Peyer's patch (tissue), 4 donors: ENCODE results near the gene RAB20. TPM values are rescaled to one million over a fixed set of nuclear protein-coding genes. Genes with fewer than 3 reads are reported as not detected.

Experiments
- DNase-seq, 3 donors: peaks; one replicate each; pipeline ENCODE4 v3.0.0-alpha.2; 2017 to 2019
- H3K27ac ChIP-seq, 4 donors: fragments of 200-600 bp; sonication (generic); one replicate each; pipeline ENCODE4 v1.5.1; 2016 to 2019
- H3K27me3 ChIP-seq, 2 donors: fragments of 200-600 bp; sonication (generic); one replicate each; pipeline ENCODE4 v1.5.1; 2019
- H3K36me3 ChIP-seq, 3 donors: fragments of 200-600 bp; sonication (generic); one replicate each; pipeline ENCODE4 v1.5.1; 2016 to 2019
- H3K4me1 ChIP-seq, 4 donors: fragments of 200-600 bp; sonication (generic); one replicate each; pipeline ENCODE4 v1.5.1; 2016 to 2019
- H3K4me3 ChIP-seq, 4 donors: fragments of 200-600 bp; sonication (generic); 1 replicate in 3 of 4; 2 replicates in 1 of 4; pipeline ENCODE4 v1.5.1; 2016 to 2019; ENCODE audit warnings: mild to moderate bottlenecking in 1 of 4
- H3K9me3 ChIP-seq, 4 donors: fragments of 200-600 bp; sonication (generic); one replicate each; pipeline ENCODE4 v1.5.1; 2016 to 2019; ENCODE audit warnings: mild to moderate bottlenecking in 1 of 4
- POLR2A ChIP-seq, 2 donors: fragments of 450-650 bp; IDR thresholded peaks; one replicate each; pipeline ENCODE4 v1.5.1; 2017; ENCODE audit warnings: antibody characterized with exemption in 2 of 2, mild to moderate bottlenecking in 2 of 2, moderate library complexity in 2 of 2
- total RNA-seq, 4 donors: library from RNA; depleted of rRNA; stranded (reverse); fragments of >200 nt; gene quantifications; one replicate each; pipeline ENCODE4 v1.1.0, GENCODE V29; 2016
- TF ChIP-seq, protein P1 (sequence below), 6 experiments: fragments of 450-650 bp in 4 of 6; fragments of 200-600 bp in 2 of 6; sonication (generic) in 1 of 6; IDR thresholded peaks; one replicate each; pipeline ENCODE4 v1.5.1; 2017 to 2019; ENCODE audit warnings: antibody characterized with exemption in 6 of 6, mild to moderate bottlenecking in 3 of 6, moderate library complexity in 1 of 6

Gene RAB20
- total RNA-seq, 4 donors from 2014 or later, result 15.7 to 69.1 (median 62.2) TPM

GRCh38 chr13:110505594-110505993, 55.9 kb downstream of the RAB20 start:
- Histone ChIP-seq H3K4me1 (peaks cover 0 to 58% (median 3%) of the 10 kb centered on the region in 4 donors), H3K4me3 (no peak overlapping the region), H3K9me3 (no peaks in the 10 kb centered on the region), H3K27ac (no peak overlapping the region), H3K27me3 (no peaks in the 10 kb centered on the region), H3K36me3 (peaks cover 0 to 47% (median 0%) of the 10 kb centered on the region in 3 donors)
- TF ChIP-seq POLR2A (IDR thresholded peaks at IDR 0.05), result no peak
- TF ChIP-seq, protein P1, sequence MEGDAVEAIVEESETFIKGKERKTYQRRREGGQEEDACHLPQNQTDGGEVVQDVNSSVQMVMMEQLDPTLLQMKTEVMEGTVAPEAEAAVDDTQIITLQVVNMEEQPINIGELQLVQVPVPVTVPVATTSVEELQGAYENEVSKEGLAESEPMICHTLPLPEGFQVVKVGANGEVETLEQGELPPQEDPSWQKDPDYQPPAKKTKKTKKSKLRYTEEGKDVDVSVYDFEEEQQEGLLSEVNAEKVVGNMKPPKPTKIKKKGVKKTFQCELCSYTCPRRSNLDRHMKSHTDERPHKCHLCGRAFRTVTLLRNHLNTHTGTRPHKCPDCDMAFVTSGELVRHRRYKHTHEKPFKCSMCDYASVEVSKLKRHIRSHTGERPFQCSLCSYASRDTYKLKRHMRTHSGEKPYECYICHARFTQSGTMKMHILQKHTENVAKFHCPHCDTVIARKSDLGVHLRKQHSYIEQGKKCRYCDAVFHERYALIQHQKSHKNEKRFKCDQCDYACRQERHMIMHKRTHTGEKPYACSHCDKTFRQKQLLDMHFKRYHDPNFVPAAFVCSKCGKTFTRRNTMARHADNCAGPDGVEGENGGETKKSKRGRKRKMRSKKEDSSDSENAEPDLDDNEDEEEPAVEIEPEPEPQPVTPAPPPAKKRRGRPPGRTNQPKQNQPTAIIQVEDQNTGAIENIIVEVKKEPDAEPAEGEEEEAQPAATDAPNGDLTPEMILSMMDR (IDR thresholded peaks at IDR 0.05), result no peak
- no peak for DNase-seq

DNA sequence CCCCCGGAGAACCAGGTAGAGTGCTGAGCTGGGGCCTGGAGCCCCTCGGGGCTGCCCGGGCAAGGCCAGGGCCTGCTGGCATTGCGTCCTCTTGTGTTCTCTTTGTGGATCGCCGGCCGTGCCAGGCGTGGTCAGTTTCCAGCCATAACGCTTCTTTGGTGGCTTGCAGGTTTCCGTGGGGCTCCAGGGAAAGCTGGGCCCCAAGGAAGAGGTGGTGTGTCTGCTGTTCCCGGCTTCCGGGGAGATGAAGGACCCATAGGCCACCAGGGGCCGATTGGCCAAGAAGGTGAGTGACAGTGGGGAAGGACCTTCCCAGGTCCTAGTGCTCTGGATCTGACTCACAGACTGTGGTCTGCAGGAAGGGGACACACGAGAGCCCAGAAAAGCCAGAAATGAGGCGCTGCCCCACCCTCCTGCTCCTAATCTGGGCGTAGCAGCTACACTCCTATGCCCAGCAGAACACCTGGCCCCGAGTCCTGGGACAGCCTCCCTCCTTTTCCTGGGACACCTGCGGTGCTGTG, 57.5 kb downstream of the RAB20 start:
- Histone ChIP-seq H3K9me3 (no peaks in the 10 kb centered on the region), H3K4me3 (no peak overlapping the region), H3K27me3 (no peaks in the 10 kb centered on the region), H3K27ac (peak overlapping the region in 2 of 4 donors; percentile 23 to 41), H3K36me3 (peaks cover 0 to 40% (median 0%) of the 10 kb centered on the region in 3 donors), H3K4me1 (peaks cover 0 to 48% (median 3%) of the 10 kb centered on the region in 4 donors)
- peak in 1 of 3 donors; percentile 59 for DNase-seq
- TF ChIP-seq, protein P1 (IDR thresholded peaks at IDR 0.05), result peak in 1 of 6 experiments; percentile 10
- TF ChIP-seq POLR2A (IDR thresholded peaks at IDR 0.05), result no peak

- no peaks in the 10 kb centered on the region for H3K9me3 ChIP-seq
- H3K27ac ChIP-seq, result peak overlapping the region in 2 of 4 donors; percentile 23 to 41
- no peaks in the 10 kb centered on the region for H3K27me3 ChIP-seq
- peaks cover 0 to 40% (median 0%) of the 10 kb centered on the region in 3 donors for H3K36me3 ChIP-seq
- DNase-seq, result no peak
- TF ChIP-seq POLR2A (IDR thresholded peaks at IDR 0.05), result no peak
- TF ChIP-seq, protein P1 (IDR thresholded peaks at IDR 0.05), result no peak
- H3K4me1 ChIP-seq, result peaks cover 0 to 41% (median 3%) of the 10 kb centered on the region in 4 donors
- no peak overlapping the region for H3K4me3 ChIP-seq
Observed at GRCh38 chr13:110503037-110503901, 58.3 kb downstream of the RAB20 start.

DNA sequence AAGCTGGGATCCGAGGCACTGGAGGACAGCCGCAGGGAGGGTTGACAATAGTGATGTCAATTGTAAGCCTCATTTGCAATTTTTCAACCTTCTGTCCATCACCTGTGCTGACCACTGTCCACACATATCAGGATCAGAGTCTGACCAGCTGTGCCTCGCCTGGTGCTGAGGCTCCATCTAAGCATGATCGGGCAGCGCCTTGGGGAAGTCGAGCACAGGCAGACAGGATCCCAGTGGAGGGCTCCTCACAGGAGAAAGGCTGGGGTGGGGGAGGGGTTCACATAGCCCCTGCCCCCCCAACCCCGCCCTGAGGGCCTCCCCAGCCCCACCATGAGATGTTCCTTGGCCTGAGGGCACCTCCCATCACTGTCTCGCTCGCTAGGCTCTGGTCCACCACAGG, 60.3 kb downstream of the RAB20 start:
- Histone ChIP-seq H3K4me3 (no peak overlapping the region), H3K27ac (no peak overlapping the region), H3K36me3 (peaks cover 0 to 51% (median 0%) of the 10 kb centered on the region in 3 donors), H3K4me1 (peaks cover 0 to 24% (median 0%) of the 10 kb centered on the region in 4 donors), H3K9me3 (no peaks in the 10 kb centered on the region), H3K27me3 (no peaks in the 10 kb centered on the region)
- DNase-seq, result no peak
- TF ChIP-seq POLR2A (IDR thresholded peaks at IDR 0.05), result no peak
- TF ChIP-seq, protein P1 (IDR thresholded peaks at IDR 0.05), result no peak

DNA sequence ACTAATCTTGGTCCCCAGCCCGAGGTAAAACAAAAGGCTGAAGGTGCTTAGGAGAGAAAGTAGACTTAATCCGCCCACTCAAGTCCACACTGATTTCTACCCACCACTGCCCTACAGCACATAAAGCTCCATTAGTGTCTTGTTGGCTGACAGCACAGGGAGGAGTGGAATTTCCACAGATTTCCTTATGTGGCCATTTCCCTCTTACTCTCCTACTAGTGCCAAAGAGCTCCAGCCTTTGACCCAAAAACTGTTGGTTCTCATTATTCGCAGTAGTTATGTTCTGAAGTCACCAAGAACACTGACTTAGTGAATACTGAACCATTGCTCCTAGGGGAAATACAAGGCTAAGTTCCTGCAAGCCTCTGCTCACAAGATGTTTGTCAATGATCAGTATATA, 61.2 kb downstream of the RAB20 start:
- TF ChIP-seq, protein P1 (IDR thresholded peaks at IDR 0.05), result no peak
- no peak for TF ChIP-seq POLR2A (IDR thresholded peaks at IDR 0.05)
- Histone ChIP-seq H3K4me3 (no peak overlapping the region), H3K27ac (no peak overlapping the region), H3K9me3 (no peaks in the 10 kb centered on the region), H3K27me3 (no peaks in the 10 kb centered on the region), H3K4me1 (peaks cover 0 to 16% (median 0%) of the 10 kb centered on the region in 4 donors), H3K36me3 (peaks cover 0 to 59% (median 0%) of the 10 kb centered on the region in 3 donors)
- no peak for DNase-seq
